Myocyte (in vitro differentiated cells): Measurements from ENCODE around the gene ZNF655. TPM values are rescaled to one million over a fixed set of nuclear protein-coding genes. Genes with fewer than 3 reads are reported as not detected.

Source experiments
- total RNA-seq: library from RNA; depleted of rRNA; stranded (reverse); fragments of >200 nt; gene quantifications from 2 replicates; pipeline ENCODE4 v1.2.3, GENCODE V29; 2014

The ZNF655 gene
- total RNA-seq, 1 donor from 2014 or later, result 110 TPM

Other genes with a start within 250 kb of the ZNF655 start
- gene ARPC1A, start 232.7 kb upstream of the ZNF655 start, total RNA-seq, result 89.4 and 116 TPM in 2 replicates
- 89.6 and 104 TPM in 2 replicates for gene ARPC1B, start 183.9 kb upstream of the ZNF655 start, total RNA-seq
- gene PDAP1, start 150.0 kb upstream of the ZNF655 start, total RNA-seq, result 208 and 220 TPM in 2 replicates
- 87.1 and 92.2 TPM in 2 replicates for gene BUD31, start 149.7 kb upstream of the ZNF655 start, total RNA-seq
- gene PTCD1, start 119.8 kb upstream of the ZNF655 start, total RNA-seq, result 11.4 and 12.3 TPM in 2 replicates
- gene CPSF4, start 119.7 kb upstream of the ZNF655 start, total RNA-seq, result 83.1 and 103 TPM in 2 replicates
- 2,488 and 4,699 TPM in 2 replicates for gene ATP5MF, start 92.5 kb upstream of the ZNF655 start, total RNA-seq
- gene ZNF789, start 85.8 kb upstream of the ZNF655 start, total RNA-seq, result 9.9 and 14.0 TPM in 2 replicates
- gene ZNF394, start 58.4 kb upstream of the ZNF655 start, total RNA-seq, result 17.5 and 19.5 TPM in 2 replicates
- gene ZKSCAN5, start 54.0 kb upstream of the ZNF655 start, total RNA-seq, result 18.5 and 21.9 TPM in 2 replicates
- gene FAM200A, start 6.5 kb upstream of the ZNF655 start, total RNA-seq, result 14.1 and 15.6 TPM in 2 replicates
- gene TMEM225B, start 39.6 kb downstream of the ZNF655 start, total RNA-seq, result 1.2 and 1.4 TPM in 2 replicates
- 11.2 and 13.7 TPM in 2 replicates for gene ZSCAN25, start 58.3 kb downstream of the ZNF655 start, total RNA-seq
- gene CYP3A5, start 121.4 kb downstream of the ZNF655 start, total RNA-seq, result not detected in 2 replicates
- 0.29 and 0.47 TPM in 2 replicates for gene CYP3A7, start 176.6 kb downstream of the ZNF655 start, total RNA-seq
- gene CYP3A4, start 225.5 kb downstream of the ZNF655 start, total RNA-seq, result 0.11 TPM in 1 of 2 replicates, not detected in the other